C4-2B (cell line): ENCODE results near the gene MAGI3.

ENCODE experiments used
- ZFX ChIP-seq: fragments of 450-650 bp; IDR thresholded peaks from 2 replicates; pipeline ENCODE4 v1.6.1; 2017
- TF ChIP-seq, protein P1 (sequence below): fragments of 450-650 bp; conservative IDR thresholded peaks from 2 replicates; pipeline ENCODE4 v1.5.1; 2017; ENCODE audit warnings: mild to moderate bottlenecking

DNA sequence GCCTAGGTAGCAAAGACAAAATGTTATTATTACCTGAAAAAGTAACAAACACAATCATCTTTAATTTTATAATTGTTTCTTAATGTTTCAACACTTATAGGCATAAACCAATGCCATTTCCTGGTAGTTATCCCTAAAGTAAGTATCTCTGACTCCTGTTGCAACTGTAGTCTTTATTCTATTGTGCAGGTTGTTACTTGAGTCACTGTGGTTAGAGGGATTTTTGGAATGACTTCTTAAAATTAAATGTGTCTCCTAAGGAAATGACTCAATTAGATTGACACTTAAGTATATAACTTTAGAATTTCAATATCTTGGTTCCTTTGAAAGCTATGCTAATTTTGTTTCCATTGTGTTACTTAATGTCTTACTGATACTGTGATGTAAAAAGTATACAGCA, 225.1 kb downstream of the MAGI3 start:
- TF ChIP-seq, protein P1, sequence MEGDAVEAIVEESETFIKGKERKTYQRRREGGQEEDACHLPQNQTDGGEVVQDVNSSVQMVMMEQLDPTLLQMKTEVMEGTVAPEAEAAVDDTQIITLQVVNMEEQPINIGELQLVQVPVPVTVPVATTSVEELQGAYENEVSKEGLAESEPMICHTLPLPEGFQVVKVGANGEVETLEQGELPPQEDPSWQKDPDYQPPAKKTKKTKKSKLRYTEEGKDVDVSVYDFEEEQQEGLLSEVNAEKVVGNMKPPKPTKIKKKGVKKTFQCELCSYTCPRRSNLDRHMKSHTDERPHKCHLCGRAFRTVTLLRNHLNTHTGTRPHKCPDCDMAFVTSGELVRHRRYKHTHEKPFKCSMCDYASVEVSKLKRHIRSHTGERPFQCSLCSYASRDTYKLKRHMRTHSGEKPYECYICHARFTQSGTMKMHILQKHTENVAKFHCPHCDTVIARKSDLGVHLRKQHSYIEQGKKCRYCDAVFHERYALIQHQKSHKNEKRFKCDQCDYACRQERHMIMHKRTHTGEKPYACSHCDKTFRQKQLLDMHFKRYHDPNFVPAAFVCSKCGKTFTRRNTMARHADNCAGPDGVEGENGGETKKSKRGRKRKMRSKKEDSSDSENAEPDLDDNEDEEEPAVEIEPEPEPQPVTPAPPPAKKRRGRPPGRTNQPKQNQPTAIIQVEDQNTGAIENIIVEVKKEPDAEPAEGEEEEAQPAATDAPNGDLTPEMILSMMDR: no peak
- TF ChIP-seq ZFX: no peak
